Caco-2 (cell line): ENCODE measurements around the gene ADARB2. TPM values are rescaled to one million over a fixed set of nuclear protein-coding genes. Genes with fewer than 3 reads are reported as not detected.

Source experiments
- BruUV-seq: library from RNA; stranded (reverse); fragments of 400-500 nt; replicated peaks from 2 replicates; lab custom pipeline; 2021; lab: Mats Ljungman, UMichigan
- CTCF ChIA-PET: fragments of 300-600 bp; sonication (Branson Sonifier 250); formaldehyde crosslinking; loops from one replicate; lab custom pipeline; 2022; ENCODE audit warnings: antibody characterized with exemption; lab: Charles Lee
- POLR2A ChIA-PET: fragments of 300-600 bp; sonication (Branson Sonifier 250); formaldehyde crosslinking; loops from one replicate; lab custom pipeline; 2022; ENCODE audit warnings: antibody characterized with exemption; lab: Charles Lee
- DNase-seq, 2 experiments: peaks; one replicate each; pipeline versions ENCODE4 v3.0.0 to v3.0.0-alpha.2; 2020 to 2022
- H3K27me3 ChIP-seq: replicated peaks from 2 replicates; pipeline ENCODE4 v1.6.0; 2011; ENCODE audit warnings: low read length; ENCODE audit not compliant: control insufficient read depth, insufficient read depth
- H3K36me3 ChIP-seq: 2 replicates; pipeline ENCODE4 v1.5.1; 2011; ENCODE audit warnings: low read length; ENCODE audit not compliant: control insufficient read depth, insufficient read depth
- H3K4me1 ChIP-seq: fragments of 250-450 bp; sonication (Bioruptor Pico); 2 replicates; pipeline ENCODE4 v1.5.1; 2020; ENCODE audit warnings: mild to moderate bottlenecking
- H3K4me3 ChIP-seq: 2 replicates; pipeline ENCODE4 v1.5.1; 2011; ENCODE audit warnings: low read depth, mild to moderate bottlenecking, control low read depth, low read length
- H3K9me3 ChIP-seq: fragments of 250-450 bp; sonication (Bioruptor Pico); 2 replicates; pipeline ENCODE4 v1.5.1; 2020; ENCODE audit warnings: mild to moderate bottlenecking, moderate library complexity
- H3K27ac Mint-ChIP-seq: one replicate; pipeline ENCODE4 v1.8.0; 2022; ENCODE audit warnings: mixed read lengths; ENCODE audit not compliant: unreplicated experiment
- H3K27me3 Mint-ChIP-seq: one replicate; pipeline ENCODE4 v1.8.0; 2022; ENCODE audit warnings: mixed read lengths; ENCODE audit not compliant: insufficient read depth, unreplicated experiment
- H3K36me3 Mint-ChIP-seq: one replicate; pipeline ENCODE4 v1.8.0; 2022; ENCODE audit warnings: mild to moderate bottlenecking, mixed read lengths; ENCODE audit not compliant: insufficient read depth, unreplicated experiment
- H3K4me1 Mint-ChIP-seq: one replicate; pipeline ENCODE4 v1.8.0; 2022; ENCODE audit warnings: low read depth, mixed read lengths; ENCODE audit not compliant: unreplicated experiment
- H3K4me3 Mint-ChIP-seq: one replicate; pipeline ENCODE4 v1.8.0; 2022; ENCODE audit warnings: mild to moderate bottlenecking, moderate library complexity, mixed read lengths; ENCODE audit not compliant: unreplicated experiment
- H3K9me3 Mint-ChIP-seq: one replicate; pipeline ENCODE4 v1.8.0; 2022; ENCODE audit warnings: mixed read lengths; ENCODE audit not compliant: unreplicated experiment
- CTCF ChIP-seq, 2 experiments: fragments of 200-600 bp in 1 of 2; IDR thresholded peaks; 1 replicate in 1 of 2; 2 replicates in 1 of 2; pipeline versions ENCODE4 v1.5.1 to v1.8.0; 2011 to 2022; ENCODE audit warnings: antibody characterized with exemption in 1 of 2, control low read depth in 1 of 2, inconsistent platforms in 1 of 2, low read depth in 1 of 2, low read length in 1 of 2, mild to moderate bottlenecking in 1 of 2, moderate library complexity in 1 of 2; ENCODE audit not compliant: insufficient read depth in 1 of 2, severe bottlenecking in 1 of 2, unreplicated experiment in 1 of 2
- intact Hi-C: fragments of 100-400 bp; cut with micrococcal nuclease; formaldehyde crosslinking; loops from one replicate; pipeline ENCODE4 v1.10.0; 2022; ENCODE audit not compliant: unreplicated experiment
- total RNA-seq: library from RNA; stranded (reverse); gene quantifications from 2 replicates; pipeline ENCODE4 v1.2.3, GENCODE V29; 2022

The ADARB2 gene
- total RNA-seq, 1 experiment from 2014 or later: 0.27 TPM

GRCh38 chr10:1426786-1427185 is 310.5 kb downstream of the ADARB2 start:
- ChIA-PET CTCF (no interaction called here), POLR2A (no interaction called here)
- no peak overlapping the region for H3K4me3 Mint-ChIP-seq
- H3K27me3 ChIP-seq: peaks cover 6% of the 10 kb centered on the region
- intact Hi-C loops: no loop called here
- no peak for DNase-seq
- H3K36me3 Mint-ChIP-seq: no peaks in the 10 kb centered on the region
- H3K4me1 Mint-ChIP-seq: no peaks in the 10 kb centered on the region
- no peaks in the 10 kb centered on the region for H3K36me3 ChIP-seq
- H3K4me3 ChIP-seq: no peak overlapping the region
- TF ChIP-seq CTCF (IDR thresholded peaks at IDR 0.05; ENCODE audit: insufficient read depth in 1 of 2, low read depth in 1 of 2, low read length in 1 of 2, severe bottlenecking in 1 of 2, unreplicated experiment in 1 of 2): no peak
- H3K27me3 Mint-ChIP-seq: peaks cover 15% of the 10 kb centered on the region
- no TSS peak for BruUV-seq
- no peak overlapping the region for H3K27ac Mint-ChIP-seq
- H3K4me1 ChIP-seq: peaks cover under 1% of the 10 kb centered on the region; the same call in 1 of the 2 replicates
- H3K9me3 Mint-ChIP-seq: peaks cover 10% of the 10 kb centered on the region
- peaks cover 8% of the 10 kb centered on the region; the same call in 1 of the 2 replicates for H3K9me3 ChIP-seq

GRCh38 chr10:1425879-1426278 is 311.4 kb downstream of the ADARB2 start:
- ChIA-PET POLR2A (no interaction called here), CTCF (no interaction called here)
- no peak for TF ChIP-seq CTCF (IDR thresholded peaks at IDR 0.05; ENCODE audit: insufficient read depth in 1 of 2, low read depth in 1 of 2, low read length in 1 of 2, severe bottlenecking in 1 of 2, unreplicated experiment in 1 of 2)
- no peak overlapping the region for H3K4me3 ChIP-seq
- Mint-ChIP-seq H3K9me3 (peaks cover 10% of the 10 kb centered on the region), H3K4me1 (peaks cover 3% of the 10 kb centered on the region), H3K4me3 (no peak overlapping the region), H3K27ac (no peak overlapping the region), H3K27me3 (peaks cover 20% of the 10 kb centered on the region), H3K36me3 (no peaks in the 10 kb centered on the region)
- no TSS peak for BruUV-seq
- H3K36me3 ChIP-seq: no peaks in the 10 kb centered on the region
- H3K27me3 ChIP-seq: peaks cover 6% of the 10 kb centered on the region
- no peaks in the 10 kb centered on the region; the same call in 1 of the 2 replicates for H3K9me3 ChIP-seq
- DNase-seq: no peak
- no peaks in the 10 kb centered on the region for H3K4me1 ChIP-seq
- intact Hi-C loops: no loop called here

GRCh38 chr10:1424648-1425047 is 312.7 kb downstream of the ADARB2 start:
- Mint-ChIP-seq H3K27me3 (peaks cover 17% of the 10 kb centered on the region), H3K27ac (no peak overlapping the region), H3K9me3 (peaks cover under 1% of the 10 kb centered on the region), H3K4me3 (no peak overlapping the region), H3K36me3 (no peaks in the 10 kb centered on the region), H3K4me1 (peaks cover 11% of the 10 kb centered on the region)
- Histone ChIP-seq H3K4me1 (peaks cover 5% of the 10 kb centered on the region; the same call in 1 of the 2 replicates), H3K36me3 (no peaks in the 10 kb centered on the region), H3K27me3 (peaks cover 6% of the 10 kb centered on the region), H3K9me3 (no peaks in the 10 kb centered on the region), H3K4me3 (no peak overlapping the region)
- no peak for TF ChIP-seq CTCF (IDR thresholded peaks at IDR 0.05; ENCODE audit: insufficient read depth in 1 of 2, low read depth in 1 of 2, low read length in 1 of 2, severe bottlenecking in 1 of 2, unreplicated experiment in 1 of 2)
- intact Hi-C loops: loop anchor here (5.0 kb wide), 1 partner anchor 188 kb away; no protein-coding TSS in a partner anchor
- POLR2A ChIA-PET: no interaction called here
- CTCF ChIA-PET: no interaction called here
- DNase-seq: no peak
- BruUV-seq: no TSS peak
